GM12873 (cell line): ENCODE results near the gene GALNT2.

Experiments
- TF ChIP-seq, protein P1 (sequence below): IDR thresholded peaks from 2 replicates; pipeline ENCODE4 v1.5.1; 2012; ENCODE audit warnings: low read depth, mild to moderate bottlenecking, moderate library complexity, low read length, control low read depth; ENCODE audit not compliant: insufficient read depth; ENCODE audit errors: missing control alignments

Gene GALNT2

DNA sequence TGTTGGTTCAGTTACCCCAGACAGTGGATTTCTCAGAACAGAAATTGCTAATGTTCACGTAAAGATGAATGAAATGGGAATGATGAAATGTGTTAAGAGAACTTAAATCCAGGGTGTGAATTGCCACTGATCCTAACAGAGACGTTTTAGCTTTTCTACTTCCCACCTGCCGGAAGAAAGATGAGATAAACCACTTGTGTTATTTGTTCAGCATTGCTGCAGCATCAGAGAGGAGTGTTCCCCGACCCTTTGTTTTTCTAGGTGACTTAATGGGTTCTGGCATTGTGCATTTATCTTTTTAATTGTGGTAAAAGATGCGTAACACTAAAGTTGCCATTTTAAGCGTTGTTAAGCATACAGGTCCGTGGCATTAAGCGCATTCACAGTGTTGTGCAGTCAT, 122.3 kb downstream of the GALNT2 start:
- TF ChIP-seq, protein P1, sequence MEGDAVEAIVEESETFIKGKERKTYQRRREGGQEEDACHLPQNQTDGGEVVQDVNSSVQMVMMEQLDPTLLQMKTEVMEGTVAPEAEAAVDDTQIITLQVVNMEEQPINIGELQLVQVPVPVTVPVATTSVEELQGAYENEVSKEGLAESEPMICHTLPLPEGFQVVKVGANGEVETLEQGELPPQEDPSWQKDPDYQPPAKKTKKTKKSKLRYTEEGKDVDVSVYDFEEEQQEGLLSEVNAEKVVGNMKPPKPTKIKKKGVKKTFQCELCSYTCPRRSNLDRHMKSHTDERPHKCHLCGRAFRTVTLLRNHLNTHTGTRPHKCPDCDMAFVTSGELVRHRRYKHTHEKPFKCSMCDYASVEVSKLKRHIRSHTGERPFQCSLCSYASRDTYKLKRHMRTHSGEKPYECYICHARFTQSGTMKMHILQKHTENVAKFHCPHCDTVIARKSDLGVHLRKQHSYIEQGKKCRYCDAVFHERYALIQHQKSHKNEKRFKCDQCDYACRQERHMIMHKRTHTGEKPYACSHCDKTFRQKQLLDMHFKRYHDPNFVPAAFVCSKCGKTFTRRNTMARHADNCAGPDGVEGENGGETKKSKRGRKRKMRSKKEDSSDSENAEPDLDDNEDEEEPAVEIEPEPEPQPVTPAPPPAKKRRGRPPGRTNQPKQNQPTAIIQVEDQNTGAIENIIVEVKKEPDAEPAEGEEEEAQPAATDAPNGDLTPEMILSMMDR, result no peak

DNA sequence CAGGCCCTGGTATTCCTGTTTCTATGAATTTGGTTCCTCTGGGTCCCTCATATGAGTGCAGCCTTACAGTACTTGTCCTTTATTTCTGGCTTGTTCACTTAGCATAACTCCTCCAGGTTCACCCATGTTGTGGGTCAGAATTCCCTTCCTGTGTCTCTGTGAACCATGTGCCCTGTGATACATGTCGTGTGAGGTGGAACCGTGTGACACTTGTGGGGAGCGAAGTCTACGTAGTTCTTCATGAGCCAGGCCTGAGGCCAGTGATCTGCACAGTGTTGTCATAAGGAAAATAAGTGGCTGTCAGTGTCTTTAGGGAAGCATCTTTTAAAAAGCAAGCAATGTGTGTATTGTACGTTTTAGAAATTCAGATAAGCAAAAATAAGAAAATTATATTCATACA, 122.8 kb downstream of the GALNT2 start:
- TF ChIP-seq, protein P1, result no peak

DNA sequence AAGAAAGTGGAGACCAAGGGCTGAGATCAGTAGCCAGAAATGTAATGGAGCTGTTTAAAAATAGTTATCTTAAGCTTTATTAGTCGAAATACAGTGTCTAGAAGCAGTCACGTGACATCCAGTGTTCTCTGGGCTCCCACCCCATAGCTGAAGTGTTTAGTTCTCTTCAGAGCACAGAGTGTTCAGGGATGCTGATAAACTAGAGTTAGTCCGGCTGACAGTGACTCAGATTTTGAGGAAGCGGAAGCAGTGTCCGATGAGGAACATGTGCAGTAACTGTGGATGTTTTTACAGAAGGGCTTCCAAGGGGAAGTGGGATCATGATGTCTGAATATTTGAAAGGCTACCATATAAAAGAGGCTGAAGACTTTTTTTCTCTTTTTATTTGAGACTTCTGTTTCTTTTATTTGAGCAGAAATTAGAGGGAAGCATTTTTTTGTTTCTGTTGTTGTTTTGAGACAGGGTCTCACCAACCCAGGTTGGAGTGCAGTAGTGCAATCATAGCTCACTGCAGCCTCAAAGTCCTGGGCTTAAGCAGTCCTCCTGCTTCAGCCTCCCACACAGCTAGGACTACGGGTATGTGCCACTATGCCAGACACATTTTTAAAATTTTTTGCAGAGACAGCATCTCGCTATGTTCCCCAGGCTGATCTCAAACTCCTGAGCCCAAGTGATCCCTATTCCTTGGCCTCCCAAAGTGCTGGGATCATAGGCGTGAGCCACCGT, 124.2 kb downstream of the GALNT2 start:
- TF ChIP-seq, protein P1, result no peak

DNA sequence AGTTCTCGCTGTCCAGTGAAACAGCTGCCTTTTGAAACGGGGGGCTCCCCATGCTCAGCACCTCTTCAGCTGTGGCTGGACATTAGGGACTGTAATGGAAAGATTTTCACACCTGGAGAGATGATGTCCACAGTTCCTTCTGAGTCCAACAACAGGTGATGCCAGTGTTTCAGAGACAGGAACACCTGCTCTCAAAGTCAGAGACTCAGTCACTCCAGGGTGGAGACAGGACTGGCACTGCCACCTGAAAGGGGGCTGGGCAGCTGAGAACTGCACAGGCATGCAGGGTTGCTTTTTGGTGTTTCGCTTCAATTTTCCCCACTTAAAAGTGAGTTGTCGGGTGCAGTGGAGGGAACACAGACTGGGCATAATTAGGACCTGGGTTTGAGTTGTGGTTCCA, 124.8 kb downstream of the GALNT2 start:
- TF ChIP-seq, protein P1, result no peak

DNA sequence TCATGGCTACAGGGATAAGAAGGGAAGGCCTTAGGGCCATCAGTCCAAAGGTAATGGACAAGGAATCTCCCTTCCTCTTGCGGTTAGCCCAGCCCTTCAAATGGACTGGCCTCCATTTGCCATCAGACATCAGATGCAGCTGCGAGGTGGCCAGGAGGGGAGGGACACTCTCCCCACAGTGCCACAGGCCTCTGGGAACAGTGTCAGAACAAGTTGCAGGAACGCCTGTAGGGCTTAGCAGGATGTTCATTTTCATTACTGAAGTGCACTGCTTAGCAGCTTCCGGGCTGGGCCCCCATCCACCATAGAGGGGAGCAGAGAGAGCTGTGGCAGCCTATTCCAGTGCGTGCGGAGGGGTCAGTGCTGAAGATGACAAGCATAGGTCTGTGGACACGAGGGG, 127.5 kb downstream of the GALNT2 start:
- TF ChIP-seq, protein P1, result no peak

DNA sequence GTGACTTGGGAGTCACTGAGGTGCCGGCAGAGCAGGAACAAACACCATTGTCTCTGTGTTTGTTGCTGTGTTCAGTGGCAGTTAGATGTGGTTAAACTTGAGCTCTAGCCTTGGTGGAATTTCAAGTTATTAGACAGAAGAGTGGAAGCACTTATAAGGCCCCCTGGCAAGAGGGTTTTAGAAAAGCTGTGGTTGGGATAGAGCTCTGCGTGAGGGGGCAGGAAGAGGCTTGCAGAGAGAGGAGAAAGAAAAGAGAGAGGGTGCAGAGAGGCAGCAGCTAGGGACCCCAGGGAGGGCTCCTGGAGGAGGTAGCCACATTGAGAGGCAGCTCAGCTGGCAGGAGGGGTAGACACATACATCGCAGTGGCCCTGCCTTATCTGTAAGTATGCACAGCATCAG, 128.2 kb downstream of the GALNT2 start:
- TF ChIP-seq, protein P1, result no peak

DNA sequence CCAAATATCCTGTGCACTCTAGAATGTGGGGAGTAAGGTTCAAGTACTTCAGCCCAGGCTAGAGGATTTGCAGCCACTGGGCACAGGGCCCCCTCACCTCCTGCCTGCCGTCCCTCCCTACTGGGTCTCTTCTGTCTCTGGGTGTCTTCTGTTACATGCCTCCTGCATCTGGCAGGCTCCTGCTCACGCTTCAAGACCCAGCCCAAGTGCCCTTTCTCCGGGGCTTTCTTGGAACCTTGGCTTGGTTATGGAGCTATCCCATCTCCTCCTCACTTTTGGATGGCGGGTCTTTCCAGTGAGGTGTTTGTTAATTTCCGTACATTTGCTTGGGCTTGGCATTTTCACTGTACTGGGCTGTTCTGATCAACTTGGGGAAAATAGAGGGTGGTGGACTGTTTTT, 129.0 kb downstream of the GALNT2 start:
- TF ChIP-seq, protein P1, result no peak
